ENCODE data around the gene C14orf93.

Gene C14orf93

GRCh38 chr14:23053426-23053825, 43.5 kb upstream of the C14orf93 start:
- peaks cover 45% of the 10 kb centered on the region for H3K36me3 ChIP-seq (ENCODE audit: control insufficient read depth, insufficient read depth, low read length)
- H3K27ac ChIP-seq (ENCODE audit: low read depth, low read length, severe bottlenecking), result no peak overlapping the region
- H3K4me3 ChIP-seq (ENCODE audit: extremely low read depth, insufficient read depth, low read length, poor library complexity, severe bottlenecking), result no peak overlapping the region
- H3K9me3 ChIP-seq (ENCODE audit: control insufficient read depth, low read length), result no peaks in the 10 kb centered on the region
- WGBS, 2 experiments (ENCODE audit: insufficient coverage in 2 of 2), result 93 to 97% methylated on average over 7 to 9 of the region's 10 CpGs
- peaks cover 11% of the 10 kb centered on the region for H3K4me1 ChIP-seq (ENCODE audit: control insufficient read depth, insufficient read depth, low read length, poor library complexity, severe bottlenecking)

DNA sequence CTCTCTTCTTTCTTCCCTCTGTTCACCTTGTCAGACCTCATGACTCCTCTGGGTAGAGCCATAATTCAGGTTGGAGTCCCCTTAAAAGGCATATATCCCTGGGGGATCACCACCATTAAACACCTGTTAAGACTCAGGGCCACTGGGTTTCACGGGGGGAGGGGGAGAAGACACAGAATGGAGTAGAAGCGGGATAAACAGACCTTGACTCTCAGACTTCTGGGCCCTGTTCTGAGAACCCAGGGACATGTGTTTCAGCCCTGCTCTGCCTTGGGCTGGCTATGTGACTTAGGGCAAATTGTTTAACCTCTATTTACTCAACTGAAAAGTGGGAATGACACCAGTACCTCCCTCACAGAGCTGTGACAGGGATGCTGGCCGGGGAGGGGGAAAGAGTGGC, 42.7 kb upstream of the C14orf93 start:
- no peak overlapping the region for H3K27ac ChIP-seq (ENCODE audit: low read depth, low read length, severe bottlenecking)
- H3K36me3 ChIP-seq (ENCODE audit: control insufficient read depth, insufficient read depth, low read length), result peaks cover 47% of the 10 kb centered on the region
- peaks cover 6% of the 10 kb centered on the region for H3K4me1 ChIP-seq (ENCODE audit: control insufficient read depth, insufficient read depth, low read length, poor library complexity, severe bottlenecking)
- no peaks in the 10 kb centered on the region for H3K9me3 ChIP-seq (ENCODE audit: control insufficient read depth, low read length)
- H3K4me3 ChIP-seq (ENCODE audit: extremely low read depth, insufficient read depth, low read length, poor library complexity, severe bottlenecking), result no peak overlapping the region
- 50% methylated on average over 1 of the region's 3 CpGs; no CpG with 5 or more reads in 1 of the 2 experiments for whole genome bisulfite sequencing, 2 experiments (ENCODE audit: insufficient coverage in 2 of 2)

DNA sequence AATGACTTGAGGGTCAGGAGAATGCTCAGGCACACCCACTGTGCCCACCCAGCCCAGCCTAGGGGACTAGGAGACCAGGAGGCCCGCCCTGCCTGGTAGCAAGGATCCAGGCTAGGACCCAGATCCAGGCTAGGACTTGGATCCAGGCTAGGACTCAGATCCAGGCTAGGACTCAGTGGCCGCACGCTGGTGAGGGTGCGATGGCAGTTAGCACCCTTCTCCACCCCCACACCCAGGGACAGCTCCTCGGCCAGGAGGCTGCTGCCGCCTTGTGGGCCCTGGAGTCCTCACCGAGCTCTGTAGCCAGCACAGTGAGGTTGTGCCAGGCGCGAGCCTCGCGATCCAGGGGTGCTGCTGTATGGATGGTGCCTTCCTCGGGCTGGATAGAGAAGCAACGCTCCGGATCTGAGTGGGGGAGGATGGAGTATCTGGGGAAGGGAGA, 42.3 kb upstream of the C14orf93 start:
- WGBS, 2 experiments (ENCODE audit: insufficient coverage in 2 of 2), result 85 to 88% methylated on average over 9 of the region's 14 CpGs
- Histone ChIP-seq H3K27ac (ENCODE audit: low read depth, low read length, severe bottlenecking) (no peak overlapping the region), H3K4me3 (ENCODE audit: extremely low read depth, insufficient read depth, low read length, poor library complexity, severe bottlenecking) (no peak overlapping the region), H3K9me3 (ENCODE audit: control insufficient read depth, low read length) (no peaks in the 10 kb centered on the region), H3K4me1 (ENCODE audit: control insufficient read depth, insufficient read depth, low read length, poor library complexity, severe bottlenecking) (peaks cover 6% of the 10 kb centered on the region), H3K36me3 (ENCODE audit: control insufficient read depth, insufficient read depth, low read length) (peaks cover 47% of the 10 kb centered on the region)

- 92 to 94% methylated on average over 4 of the region's 5 CpGs for WGBS, 2 experiments (ENCODE audit: insufficient coverage in 2 of 2)
- peaks cover 1% of the 10 kb centered on the region for H3K4me1 ChIP-seq (ENCODE audit: control insufficient read depth, insufficient read depth, low read length, poor library complexity, severe bottlenecking)
- H3K27ac ChIP-seq (ENCODE audit: low read depth, low read length, severe bottlenecking), result no peak overlapping the region
- peaks cover 47% of the 10 kb centered on the region for H3K36me3 ChIP-seq (ENCODE audit: control insufficient read depth, insufficient read depth, low read length)
- no peak overlapping the region for H3K4me3 ChIP-seq (ENCODE audit: extremely low read depth, insufficient read depth, low read length, poor library complexity, severe bottlenecking)
- H3K9me3 ChIP-seq (ENCODE audit: control insufficient read depth, low read length), result no peaks in the 10 kb centered on the region
Measured at GRCh38 chr14:23051141-23052057, 41.5 kb upstream of the C14orf93 start.

DNA sequence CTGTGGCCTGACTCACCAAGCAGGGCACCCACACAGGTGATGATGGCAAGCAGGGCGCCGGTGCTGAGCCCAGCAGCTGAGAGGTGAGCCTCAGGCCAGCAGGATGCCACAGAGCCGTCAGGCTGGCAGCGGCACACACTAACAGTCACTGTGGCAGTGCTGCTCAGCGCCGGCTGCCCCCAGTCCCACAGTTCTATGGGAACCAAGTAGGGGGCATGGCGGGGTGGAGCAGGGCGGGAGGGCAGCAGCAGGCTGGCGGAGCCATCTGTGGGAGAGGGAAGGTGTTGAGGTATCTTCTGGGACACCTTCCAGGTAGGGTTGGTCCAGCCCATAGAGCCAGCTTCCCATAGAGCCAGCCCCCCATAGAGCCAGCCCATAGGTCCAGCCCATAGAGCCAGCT, 39.1 kb upstream of the C14orf93 start:
- WGBS, 2 experiments (ENCODE audit: insufficient coverage in 2 of 2), result 95 to 98% methylated on average over 6 to 7 of the region's 9 CpGs
- H3K27ac ChIP-seq (ENCODE audit: low read depth, low read length, severe bottlenecking), result no peak overlapping the region
- H3K36me3 ChIP-seq (ENCODE audit: control insufficient read depth, insufficient read depth, low read length), result peaks cover 42% of the 10 kb centered on the region
- H3K4me3 ChIP-seq (ENCODE audit: extremely low read depth, insufficient read depth, low read length, poor library complexity, severe bottlenecking), result no peak overlapping the region
- H3K4me1 ChIP-seq (ENCODE audit: control insufficient read depth, insufficient read depth, low read length, poor library complexity, severe bottlenecking), result peaks cover 10% of the 10 kb centered on the region
- H3K9me3 ChIP-seq (ENCODE audit: control insufficient read depth, low read length), result no peaks in the 10 kb centered on the region

GRCh38 chr14:23047751-23048693, 38.1 kb upstream of the C14orf93 start:
- 96 to 97% methylated on average over 34 to 81 of the region's 85 CpGs for WGBS, 2 experiments (ENCODE audit: insufficient coverage in 2 of 2)

DNA sequence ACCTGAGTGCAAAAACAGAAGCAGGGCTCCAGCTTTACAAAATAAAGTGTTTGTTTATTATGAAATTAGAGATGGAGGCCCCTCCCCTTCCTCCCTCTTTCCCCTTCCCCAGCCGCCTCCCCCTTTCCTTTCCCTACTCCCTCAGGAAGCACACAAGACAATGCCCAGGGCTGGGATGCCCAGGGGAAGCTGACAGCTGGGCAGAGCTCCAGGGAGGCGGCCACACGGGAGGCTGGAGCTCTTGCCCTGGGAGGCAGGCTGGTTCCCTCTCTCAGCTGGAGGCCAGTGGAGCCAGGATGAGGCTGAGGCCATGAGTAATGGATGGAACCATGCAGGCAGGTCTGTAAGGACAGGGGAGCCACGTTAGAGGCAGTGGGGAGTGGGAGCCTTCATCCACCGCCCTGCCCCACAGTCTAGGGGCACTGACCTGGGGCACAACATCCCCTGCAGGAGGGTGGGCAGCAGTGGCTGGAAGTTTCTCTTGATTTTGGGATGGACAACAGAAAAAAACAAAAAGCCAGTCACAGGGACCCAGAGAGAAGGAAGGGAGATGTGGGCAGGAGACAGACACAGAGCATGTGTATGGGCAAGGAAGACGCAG, 37.2 kb upstream of the C14orf93 start:
- WGBS, 2 experiments (ENCODE audit: insufficient coverage in 2 of 2), result 86 to 90% methylated on average over 5 to 6 of the region's 6 CpGs
- Histone ChIP-seq H3K9me3 (ENCODE audit: control insufficient read depth, low read length) (no peaks in the 10 kb centered on the region), H3K4me3 (ENCODE audit: extremely low read depth, insufficient read depth, low read length, poor library complexity, severe bottlenecking) (no peak overlapping the region), H3K4me1 (ENCODE audit: control insufficient read depth, insufficient read depth, low read length, poor library complexity, severe bottlenecking) (peaks cover 17% of the 10 kb centered on the region), H3K27ac (ENCODE audit: low read depth, low read length, severe bottlenecking) (peak overlapping the region; percentile 53), H3K36me3 (ENCODE audit: control insufficient read depth, insufficient read depth, low read length) (peaks cover 29% of the 10 kb centered on the region)

More at GRCh38 chr14:23047751-23048693, 38.1 kb upstream of the C14orf93 start:
- Histone ChIP-seq H3K36me3 (ENCODE audit: control insufficient read depth, insufficient read depth, low read length) (peaks cover 33% of the 10 kb centered on the region), H3K27ac (ENCODE audit: low read depth, low read length, severe bottlenecking) (no peak overlapping the region), H3K9me3 (ENCODE audit: control insufficient read depth, low read length) (no peaks in the 10 kb centered on the region), H3K4me1 (ENCODE audit: control insufficient read depth, insufficient read depth, low read length, poor library complexity, severe bottlenecking) (peaks cover 17% of the 10 kb centered on the region), H3K4me3 (ENCODE audit: extremely low read depth, insufficient read depth, low read length, poor library complexity, severe bottlenecking) (no peak overlapping the region)

GRCh38 chr14:23045419-23046357, 35.7 kb upstream of the C14orf93 start:
- no peak overlapping the region for H3K27ac ChIP-seq (ENCODE audit: low read depth, low read length, severe bottlenecking)
- H3K4me1 ChIP-seq (ENCODE audit: control insufficient read depth, insufficient read depth, low read length, poor library complexity, severe bottlenecking), result peaks cover 17% of the 10 kb centered on the region
- H3K36me3 ChIP-seq (ENCODE audit: control insufficient read depth, insufficient read depth, low read length), result peaks cover 21% of the 10 kb centered on the region
- 92% methylated on average over 8 to 10 of the region's 13 CpGs for WGBS, 2 experiments (ENCODE audit: insufficient coverage in 2 of 2)
- no peak overlapping the region for H3K4me3 ChIP-seq (ENCODE audit: extremely low read depth, insufficient read depth, low read length, poor library complexity, severe bottlenecking)
- H3K9me3 ChIP-seq (ENCODE audit: control insufficient read depth, low read length), result no peaks in the 10 kb centered on the region

- 86 to 88% methylated on average over 8 of the region's 8 CpGs for WGBS, 2 experiments (ENCODE audit: insufficient coverage in 2 of 2)
- Histone ChIP-seq H3K36me3 (ENCODE audit: control insufficient read depth, insufficient read depth, low read length) (peaks cover 15% of the 10 kb centered on the region), H3K4me1 (ENCODE audit: control insufficient read depth, insufficient read depth, low read length, poor library complexity, severe bottlenecking) (peaks cover 17% of the 10 kb centered on the region), H3K9me3 (ENCODE audit: control insufficient read depth, low read length) (no peaks in the 10 kb centered on the region), H3K4me3 (ENCODE audit: extremely low read depth, insufficient read depth, low read length, poor library complexity, severe bottlenecking) (no peak overlapping the region), H3K27ac (ENCODE audit: low read depth, low read length, severe bottlenecking) (no peak overlapping the region)
Measured at GRCh38 chr14:23044840-23045239, 34.9 kb upstream of the C14orf93 start.

Measured in mesodermal cell (in vitro differentiated cells).